Measurements from ENCODE around the gene CHST12. TPM values are rescaled to one million over a fixed set of nuclear protein-coding genes. Genes with fewer than 3 reads are reported as not detected.
"Not testable (repeated sequence)": the region's sequence is repeated elsewhere in the genome, so short reads cannot be mapped to it uniquely, and the experiment has no call there.

Gene CHST12
- total RNA-seq, 1 donor from 2014 or later, result 1.9 TPM

DNA sequence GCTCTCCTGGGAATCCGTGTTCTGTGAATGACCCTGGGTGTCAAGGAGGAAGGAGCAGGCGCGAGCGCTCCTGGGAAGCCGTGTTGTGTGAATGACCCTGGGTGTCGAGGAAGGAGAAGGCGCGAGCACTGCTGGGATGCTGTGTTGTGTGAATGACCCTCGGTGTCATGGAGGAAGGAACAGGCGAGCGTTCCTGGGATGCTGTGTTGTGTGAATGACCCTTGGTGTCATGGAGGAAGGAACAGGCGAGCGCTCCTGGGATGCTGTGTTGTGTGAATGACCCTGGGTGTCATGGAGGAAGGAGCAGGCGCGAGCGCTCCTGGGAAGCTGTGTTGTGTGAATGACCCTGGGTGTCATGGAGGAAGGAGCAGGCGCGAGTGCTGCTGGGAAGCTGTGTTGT, 25.3 kb upstream of the CHST12 start:
- not testable (repeated sequence) for DNase-seq

DNA sequence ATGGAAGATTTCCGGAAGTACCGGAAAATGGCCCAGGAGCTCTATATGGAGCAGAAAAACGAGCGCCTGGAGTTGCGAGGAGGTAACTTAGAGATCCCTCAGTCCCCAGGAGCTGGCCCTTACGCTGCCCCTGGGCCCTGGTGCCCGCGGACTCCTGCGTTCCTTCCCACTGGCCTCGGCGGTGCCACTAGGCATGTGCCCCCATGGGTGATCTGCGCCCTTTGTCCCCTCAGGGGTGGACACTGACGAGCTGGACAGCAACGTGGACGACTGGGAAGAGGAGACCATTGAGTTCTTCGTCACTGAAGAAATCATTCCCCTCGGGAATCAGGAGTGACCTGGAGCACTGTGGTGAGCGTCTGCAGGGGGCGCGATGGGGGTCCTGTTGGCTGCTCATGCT, 24.2 kb upstream of the CHST12 start:
- DNase-seq, result no peak

DNA sequence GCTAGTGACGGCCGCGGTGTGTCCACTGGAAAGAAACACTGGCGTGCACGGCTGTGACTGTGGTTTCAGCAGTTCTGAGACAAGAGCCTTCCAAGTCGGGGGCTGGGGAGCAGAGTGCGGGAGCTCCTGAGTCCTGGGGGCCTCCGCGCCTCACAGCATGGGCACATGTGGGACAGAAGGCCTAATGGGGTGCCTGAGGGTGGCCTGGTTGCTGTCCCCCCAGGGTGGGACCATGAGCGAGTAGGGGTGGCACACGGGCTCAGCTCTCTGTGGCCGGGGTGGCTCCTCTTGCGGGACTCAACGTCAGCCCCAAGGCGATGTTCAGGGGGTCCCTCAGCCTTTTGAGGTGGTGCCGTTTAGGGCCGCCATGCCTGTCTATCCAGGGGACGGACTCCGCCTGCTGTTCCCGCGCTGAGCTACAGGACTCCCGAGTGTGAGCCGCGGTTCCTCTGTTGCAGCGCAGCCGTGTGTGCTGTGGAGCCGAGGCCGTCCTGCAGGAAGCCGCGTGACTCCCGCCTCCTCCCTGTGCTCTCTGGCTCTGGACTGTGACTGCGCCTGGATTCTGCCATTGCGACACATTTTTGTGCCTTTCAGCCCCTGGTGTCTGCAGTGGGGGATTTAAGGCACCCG, 23.5 kb upstream of the CHST12 start:
- no peak for DNase-seq

GRCh38 chr7:2380461-2380860, 22.9 kb upstream of the CHST12 start:
- DNase-seq, result no peak

DNA sequence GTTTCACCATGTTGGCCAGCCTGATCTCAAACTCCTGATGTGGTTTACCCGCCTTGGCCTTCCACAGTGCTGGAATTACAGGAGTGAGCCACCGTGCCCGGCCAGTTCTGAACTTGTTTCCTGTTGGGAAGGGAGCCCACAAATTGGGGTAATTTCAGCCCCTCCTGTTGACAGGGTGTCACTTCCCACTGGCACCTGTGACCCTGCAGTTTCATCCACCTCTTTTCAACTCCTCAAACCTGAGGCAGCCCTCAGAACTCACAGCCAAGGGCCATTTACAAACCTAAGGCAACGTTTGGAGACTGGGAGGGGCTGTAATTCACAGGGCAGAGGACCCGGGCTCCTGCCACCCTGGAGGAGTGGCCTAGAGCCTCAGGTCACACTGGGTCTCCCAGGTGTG, 22.2 kb upstream of the CHST12 start:
- DNase-seq, result no peak

GRCh38 chr7:2381881-2382509, 21.4 kb upstream of the CHST12 start:
- DNase-seq, result no peak

GRCh38 chr7:2383543-2384274, 19.7 kb upstream of the CHST12 start:
- no peak for DNase-seq

DNA sequence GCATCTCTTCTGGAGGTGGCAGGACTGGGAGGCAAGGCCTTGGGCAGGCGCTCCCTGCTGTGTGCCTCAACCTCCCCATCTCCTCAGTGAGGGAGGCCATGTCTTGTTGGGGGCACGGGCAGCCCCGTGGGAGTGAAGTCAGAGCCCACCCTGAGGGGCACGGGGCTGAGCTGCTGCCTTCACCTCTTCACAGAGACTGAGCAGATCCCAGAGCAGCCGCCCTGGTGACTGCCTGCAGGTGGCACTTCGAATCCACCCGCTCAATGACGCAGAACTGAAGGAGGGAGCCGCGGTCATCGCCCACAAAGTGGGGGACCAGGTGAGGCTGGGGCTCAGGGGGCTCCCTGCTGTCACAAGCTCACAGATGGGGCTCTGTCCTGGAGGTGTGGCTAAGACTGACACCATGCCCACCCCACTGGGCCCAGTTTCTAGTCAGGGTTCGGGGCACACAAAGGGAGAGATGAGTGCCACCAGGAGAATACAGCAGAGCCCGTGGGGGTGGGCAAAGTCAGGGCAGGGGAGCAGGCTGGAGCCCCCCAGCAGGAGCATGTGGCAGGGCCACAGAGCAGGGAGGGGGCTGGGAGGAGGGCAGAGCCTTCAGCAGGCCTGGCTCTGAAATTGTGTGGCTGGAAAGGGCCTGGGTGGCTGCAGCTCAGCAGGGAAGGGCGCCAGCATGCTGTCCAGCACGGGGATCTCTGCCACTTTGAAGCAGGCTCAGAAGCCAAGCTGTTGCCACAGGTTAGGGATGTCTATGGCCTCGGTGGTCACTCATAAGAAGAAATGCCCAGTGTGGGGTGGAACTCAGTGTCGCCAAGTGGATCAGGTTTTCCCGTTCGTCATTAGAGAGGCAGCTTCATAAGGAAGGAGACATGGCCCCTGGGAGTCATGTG, 18.8 kb upstream of the CHST12 start:
- DNase-seq, result no peak

GRCh38 chr7:2386122-2386521, 17.3 kb upstream of the CHST12 start:
- not testable (repeated sequence) for DNase-seq

- DNase-seq, result no peak
Observed at GRCh38 chr7:2386964-2387669, 16.3 kb upstream of the CHST12 start.

GRCh38 chr7:2387897-2388636, 15.3 kb upstream of the CHST12 start:
- no peak for DNase-seq

GRCh38 chr7:2388637-2388954, 14.8 kb upstream of the CHST12 start:
- DNase-seq, result no peak

DNA sequence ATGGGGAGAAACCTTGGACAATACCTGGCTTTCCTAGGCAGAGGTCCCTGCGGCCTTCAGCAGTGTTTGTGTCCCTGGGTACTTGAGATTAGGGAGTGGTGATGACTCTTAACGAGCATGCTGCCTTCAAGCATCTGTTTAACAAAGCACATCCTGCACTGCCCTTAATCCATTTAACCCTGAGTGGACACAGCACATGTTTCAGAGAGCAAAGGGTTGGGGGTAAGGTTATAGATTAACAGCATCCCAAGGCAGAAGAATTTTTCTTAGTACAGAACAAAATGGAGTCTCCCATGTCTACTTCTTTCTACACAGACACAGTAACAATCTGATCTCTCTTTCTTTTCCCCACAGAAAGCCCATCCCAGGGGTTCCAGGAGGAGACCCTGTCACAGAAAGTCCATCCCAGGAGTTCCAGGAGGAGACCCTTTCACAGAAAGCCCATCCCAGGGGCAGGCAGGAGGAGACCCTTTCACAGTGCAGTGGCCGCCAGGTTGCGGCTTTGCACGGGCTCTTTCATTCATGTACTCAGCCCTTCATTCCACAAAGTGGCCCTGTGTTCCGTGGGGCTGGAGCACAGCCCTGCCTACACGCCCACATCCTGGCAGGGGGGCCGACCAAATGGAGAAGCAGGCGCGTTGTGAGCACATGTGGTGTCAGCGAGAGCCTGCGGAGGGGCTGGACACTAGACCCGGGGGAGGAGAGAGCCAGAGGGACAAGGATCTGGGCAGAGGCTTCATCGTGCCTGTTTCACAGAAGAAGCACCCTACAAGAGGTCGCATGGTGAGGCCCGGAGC, 13.2 kb upstream of the CHST12 start:
- DNase-seq, result peak; percentile 16

- DNase-seq, result no peak
Observed at GRCh38 chr7:2393706-2394105, 9.7 kb upstream of the CHST12 start.

DNA sequence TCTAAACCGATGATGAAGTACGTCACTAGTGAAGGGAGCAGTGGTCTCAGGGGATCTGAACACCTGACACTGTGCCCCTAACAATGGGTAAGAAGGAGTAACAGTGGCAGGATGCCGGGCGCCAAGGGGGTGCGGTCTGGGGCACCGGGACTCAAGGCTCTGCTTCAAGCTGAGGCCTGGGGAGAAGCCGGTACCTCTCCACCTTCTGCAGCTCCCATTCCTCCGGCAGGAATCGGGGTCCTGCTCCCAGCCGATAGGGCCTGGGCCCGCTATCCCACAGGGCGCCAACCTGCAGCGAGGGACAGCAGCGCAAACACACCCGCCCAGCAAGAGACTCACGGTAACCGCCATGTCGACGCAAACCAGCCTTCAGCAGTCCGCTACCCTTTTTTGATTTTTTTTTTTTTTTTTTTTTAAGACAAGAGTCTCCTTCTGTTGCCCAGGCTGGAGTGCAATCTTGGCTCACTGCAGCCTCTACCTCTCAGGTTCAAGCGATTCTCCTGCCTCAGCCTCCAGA, 8.8 kb upstream of the CHST12 start:
- DNase-seq, result no peak

DNA sequence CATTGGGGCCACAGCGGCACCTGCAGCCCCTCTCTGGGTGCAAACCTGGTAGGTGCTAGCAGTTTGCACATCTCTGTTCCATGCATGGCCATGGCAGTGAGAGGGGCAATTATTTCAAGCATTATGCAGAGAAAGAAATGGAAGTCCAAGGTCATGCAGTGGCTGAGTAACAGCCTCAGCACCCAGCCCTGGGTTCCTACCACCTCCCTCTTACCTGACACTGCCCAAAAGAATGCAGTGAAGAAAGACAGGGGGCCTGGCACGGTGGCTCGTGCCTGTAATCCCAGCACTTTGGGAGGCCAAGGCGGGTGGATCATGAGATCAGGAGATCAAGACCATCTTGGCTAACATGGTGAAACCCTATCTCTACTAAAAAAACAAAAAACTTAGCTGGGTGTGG, 4.9 kb upstream of the CHST12 start:
- DNase-seq, result no peak

DNA sequence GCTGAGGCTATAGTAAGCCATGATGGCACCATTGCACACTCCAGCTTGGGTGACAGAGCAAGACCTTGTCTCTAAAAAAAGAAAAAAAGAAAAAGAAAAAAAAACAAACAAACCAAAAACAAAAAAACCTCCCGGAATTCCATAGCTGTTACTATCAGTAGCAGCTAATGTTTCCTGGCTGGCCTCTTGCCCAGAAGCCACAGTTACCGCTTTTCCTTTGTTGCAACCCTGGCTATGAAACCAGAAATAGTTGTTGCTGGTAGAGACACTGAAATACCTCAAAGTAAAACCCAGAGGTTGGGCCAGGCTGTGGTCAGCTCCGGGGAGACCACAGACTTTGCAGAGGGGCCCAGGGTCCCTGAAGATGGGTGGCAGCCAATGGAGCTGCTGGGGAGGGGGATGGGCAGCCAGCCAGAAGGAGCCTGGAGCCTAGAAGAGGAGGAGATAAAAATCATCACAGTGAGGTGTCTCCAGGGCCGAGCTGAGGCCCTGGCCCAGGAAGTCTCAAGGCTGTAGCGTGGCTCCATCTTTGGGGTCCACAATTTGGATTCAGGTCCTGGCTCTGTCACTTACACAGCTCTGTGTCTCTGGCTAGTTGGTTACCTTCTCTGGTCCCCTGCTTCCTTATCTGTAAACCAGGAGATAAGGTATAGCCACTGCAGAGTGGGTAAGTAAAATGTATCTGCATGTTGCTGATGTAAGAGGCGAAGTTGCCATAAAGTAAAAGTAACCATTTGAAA, 3.4 kb upstream of the CHST12 start:
- DNase-seq, result peak; percentile 16

DNA sequence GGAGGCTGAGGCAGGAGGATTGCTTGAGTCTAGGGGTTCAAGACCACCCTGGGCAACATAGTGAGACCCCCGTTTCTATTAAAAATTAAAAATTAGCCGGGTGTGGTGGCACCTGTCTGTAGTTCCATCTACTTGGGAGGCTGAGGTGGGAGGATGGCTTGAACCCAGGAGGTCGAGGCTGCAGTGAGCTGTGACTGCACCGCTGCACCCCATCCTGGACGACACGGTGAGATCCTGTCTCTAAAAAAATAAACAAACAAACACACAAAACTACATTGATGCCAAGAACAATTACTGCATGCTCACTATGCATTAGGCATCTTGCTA, 761 bp upstream of the CHST12 start:
- no peak for DNase-seq

DNA sequence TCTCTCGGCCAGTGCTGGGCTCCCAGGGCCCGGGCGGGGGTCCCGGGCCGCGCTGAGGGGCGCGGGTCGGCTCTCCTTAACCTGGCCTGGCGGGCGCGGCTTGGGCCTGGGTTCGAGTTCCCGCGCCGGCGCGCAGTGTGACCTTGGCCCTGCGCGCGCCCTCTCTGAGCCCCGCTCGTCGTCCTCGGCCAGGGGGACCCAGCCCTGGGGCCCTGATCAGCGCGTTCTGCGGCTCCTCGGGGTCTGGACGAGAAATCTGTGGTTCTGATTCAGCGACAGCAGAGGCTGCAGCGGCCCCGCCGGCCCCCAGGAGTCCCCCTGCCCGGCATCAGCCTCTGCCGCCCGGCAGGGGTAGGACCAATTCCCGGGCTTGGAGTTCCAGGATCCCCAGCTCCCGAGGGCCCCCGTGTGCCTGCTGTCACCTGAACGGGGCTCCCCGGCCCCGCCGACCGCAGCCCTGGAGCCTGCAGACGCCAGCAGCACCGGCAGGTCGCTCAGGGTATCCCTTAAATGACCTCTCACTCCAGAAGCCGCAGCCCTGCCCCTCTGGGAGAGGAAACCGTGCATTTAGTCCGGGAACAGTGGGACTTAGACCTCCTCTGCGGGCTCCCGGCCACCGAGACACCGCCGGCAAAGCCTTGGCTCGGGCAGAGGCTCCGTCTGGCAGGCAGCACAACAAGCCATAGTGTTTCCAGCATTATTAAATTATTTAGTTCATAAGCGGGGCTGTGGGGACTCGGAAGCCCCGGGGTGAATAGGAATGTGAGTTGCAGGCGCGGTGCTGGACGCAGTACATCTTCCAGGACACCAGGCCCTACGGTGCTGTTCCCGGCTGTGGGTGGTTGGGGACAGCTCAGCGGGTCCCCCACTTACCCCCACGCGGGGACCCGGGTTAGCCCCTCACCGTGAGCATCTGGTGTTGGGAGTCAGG, 572 bp downstream of the CHST12 start:
- DNase-seq, result peak; percentile 23
